ENCODE measurements around the gene PSMB7. TPM values are rescaled to one million over a fixed set of nuclear protein-coding genes. Genes with fewer than 3 reads are reported as not detected.

The PSMB7 gene
- total RNA-seq, 3 donors from 2014 or later, result 298 to 324 (median 309) TPM

DNA sequence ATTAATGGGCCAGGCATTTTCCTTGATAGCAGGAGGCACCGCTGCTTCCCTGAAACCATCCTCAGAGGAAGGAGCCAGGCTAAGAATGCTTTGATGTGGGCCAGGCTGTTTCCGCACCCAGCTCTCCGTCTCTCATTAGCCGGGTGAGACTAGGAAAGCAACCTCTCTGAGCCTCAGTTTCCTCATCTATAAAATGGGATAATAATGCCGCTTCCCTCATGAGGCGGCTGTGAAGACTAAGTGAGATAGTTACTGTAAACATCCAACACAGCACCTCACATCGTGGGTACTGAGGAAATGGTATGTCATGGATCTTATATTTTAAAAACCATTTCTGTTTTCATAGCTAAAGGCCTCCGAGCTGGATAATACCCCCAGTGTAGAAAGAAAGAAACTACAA is 111.0 kb downstream of the PSMB7 start:
- peaks cover 8% of the 10 kb centered on the region for H3K4me1 Mint-ChIP-seq (ENCODE audit: low read depth)
- no peak overlapping the region for H3K4me3 Mint-ChIP-seq
- peaks cover 3% of the 10 kb centered on the region for H3K36me3 Mint-ChIP-seq (ENCODE audit: insufficient read depth)
- no peak for DNase-seq
- no peaks in the 10 kb centered on the region for H3K9me3 Mint-ChIP-seq
- no peaks in the 10 kb centered on the region for H3K27me3 Mint-ChIP-seq (ENCODE audit: low read depth)
- ATAC-seq, result no peak

DNA sequence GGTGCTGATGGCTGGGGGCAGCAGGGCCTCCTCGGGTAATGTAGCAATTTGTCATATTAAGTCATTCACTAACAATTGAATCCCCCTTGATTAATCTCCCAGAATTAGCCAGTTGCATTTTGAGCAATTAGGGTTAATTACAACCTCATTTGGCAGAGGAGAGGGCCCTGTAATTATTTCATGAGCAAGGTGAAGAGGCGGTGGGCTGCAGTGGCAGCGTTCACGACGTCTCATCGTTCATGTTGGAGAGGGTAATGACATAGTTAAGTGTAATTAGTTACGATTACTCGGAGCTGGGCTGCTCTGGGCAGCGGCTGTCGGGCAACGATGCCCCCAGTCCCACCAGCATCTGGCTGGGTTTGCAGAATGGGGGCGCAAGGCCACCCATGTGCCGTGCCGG is 111.5 kb downstream of the PSMB7 start:
- H3K9me3 Mint-ChIP-seq, result no peaks in the 10 kb centered on the region
- H3K36me3 Mint-ChIP-seq (ENCODE audit: insufficient read depth), result peaks cover 3% of the 10 kb centered on the region
- no peaks in the 10 kb centered on the region for H3K27me3 Mint-ChIP-seq (ENCODE audit: low read depth)

More for the DNA sequence above, 111.5 kb downstream of the PSMB7 start:
- ATAC-seq (no peak), DNase-seq (no peak)
- H3K4me1 Mint-ChIP-seq (ENCODE audit: low read depth), result peaks cover 8% of the 10 kb centered on the region
- no peak overlapping the region for H3K4me3 Mint-ChIP-seq

Other genes with a start within 250 kb of the PSMB7 start
- gene NEK6, start 157.5 kb downstream of the PSMB7 start, total RNA-seq, result 10 to 100 TPM; 29.8 to 46.1 (median 43.0) TPM
- not detected for gene ADGRD2, start 35.0 kb upstream of the PSMB7 start, total RNA-seq
- under 1 TPM; 0.08 to 0.16 (median 0.15) TPM for gene NR5A1, start 92.0 kb upstream of the PSMB7 start, total RNA-seq

Data from activated T-cell treated with anti-CD3 and anti-CD28 coated beads, Interleukin-2, amount 50 U/mL, for 4 hours (primary cell).